ENCODE measurements around the gene RAI1.

The RAI1 gene

DNA sequence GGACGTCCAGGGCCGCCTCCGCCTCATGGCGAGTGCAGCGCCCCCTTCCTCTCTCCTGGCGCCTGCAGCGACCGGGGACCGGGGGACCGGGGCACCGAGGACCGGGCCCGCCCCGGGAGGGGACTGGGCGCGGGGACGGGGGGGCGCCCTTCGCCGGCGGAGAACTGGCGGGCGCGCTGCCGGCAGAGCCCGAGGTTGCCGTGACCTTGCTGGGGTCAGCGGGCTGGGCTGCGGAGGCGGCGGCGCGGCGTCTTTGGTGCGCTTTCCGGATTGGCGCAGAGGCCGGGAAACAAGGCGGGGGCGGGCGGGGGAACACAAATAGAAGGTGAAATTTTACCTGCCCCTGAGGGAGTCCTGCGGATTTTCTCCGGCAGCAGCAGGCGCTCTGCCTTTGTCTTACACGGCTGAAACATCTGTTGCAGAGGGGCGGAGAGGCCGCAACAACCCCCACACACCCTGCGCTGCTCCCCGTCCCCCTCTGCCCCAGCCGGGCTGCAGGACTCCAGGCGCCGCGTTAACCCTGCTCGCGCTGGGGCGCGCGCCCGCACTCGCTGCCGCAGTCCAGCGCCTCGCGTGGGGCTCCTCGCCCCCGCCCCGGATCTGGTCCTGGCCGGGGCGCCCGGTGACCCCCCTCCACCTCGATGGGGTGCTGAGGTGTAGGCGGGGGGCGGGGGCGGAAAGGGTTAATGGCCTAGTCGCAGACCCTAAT, 102.0 kb downstream of the RAI1 start:
- Mint-ChIP-seq H3K9me3 (no peaks in the 10 kb centered on the region), H3K4me3 (peak overlapping the region; percentile 45), H3K36me3 (ENCODE audit: low read depth) (no peaks in the 10 kb centered on the region), H3K4me1 (peaks cover 22% of the 10 kb centered on the region), H3K27me3 (peaks cover 10% of the 10 kb centered on the region), H3K27ac (no peak overlapping the region)
- peak; percentile 48 for ATAC-seq
- peak; percentile 53 for DNase-seq

DNA sequence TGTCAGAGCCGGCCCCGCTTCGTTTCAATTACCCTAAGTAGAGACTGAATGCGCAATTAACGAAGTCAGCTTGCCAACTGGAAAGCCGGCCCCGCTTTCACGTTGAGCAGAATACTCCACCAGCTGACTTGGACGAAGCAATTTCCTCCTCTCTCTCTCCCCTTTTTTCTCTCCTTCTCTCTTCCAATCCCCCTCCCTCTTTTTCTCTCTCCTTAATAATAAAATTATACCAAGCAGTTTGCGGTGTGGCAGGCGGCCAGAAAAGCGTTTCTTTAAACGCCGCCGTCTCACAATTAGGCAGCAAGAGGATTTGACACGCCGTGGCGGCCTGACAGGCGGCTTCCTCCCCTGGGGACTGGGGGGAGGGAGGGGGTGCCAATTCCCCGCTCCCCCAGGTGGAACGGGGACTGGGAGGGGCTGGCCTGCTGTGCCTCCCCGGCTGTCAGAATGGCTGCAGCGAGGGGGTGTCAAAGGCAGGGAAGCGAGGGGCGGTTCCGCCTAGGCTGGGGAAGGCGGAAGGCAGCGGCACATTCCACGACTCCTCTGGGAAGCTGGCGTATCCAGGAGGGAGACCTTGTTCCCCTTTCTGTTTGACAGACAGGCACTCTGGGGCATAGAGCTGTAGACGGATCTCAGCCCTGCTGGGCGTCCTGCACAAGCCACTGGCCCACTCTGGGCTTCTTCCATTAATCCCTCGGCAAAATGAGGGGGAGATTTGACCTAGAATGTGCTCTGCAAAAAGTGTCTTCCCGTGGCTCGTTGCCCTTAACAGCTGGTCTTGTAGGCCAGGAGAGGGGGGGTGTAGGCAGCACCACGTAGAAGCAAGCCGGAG, 102.8 kb downstream of the RAI1 start:
- Mint-ChIP-seq H3K27ac (no peak overlapping the region), H3K9me3 (no peaks in the 10 kb centered on the region), H3K4me1 (peaks cover 22% of the 10 kb centered on the region), H3K36me3 (ENCODE audit: low read depth) (no peaks in the 10 kb centered on the region), H3K4me3 (peak overlapping the region; percentile 70), H3K27me3 (peaks cover 10% of the 10 kb centered on the region)
- no peak for ATAC-seq
- DNase-seq, result peak; percentile 24

DNA sequence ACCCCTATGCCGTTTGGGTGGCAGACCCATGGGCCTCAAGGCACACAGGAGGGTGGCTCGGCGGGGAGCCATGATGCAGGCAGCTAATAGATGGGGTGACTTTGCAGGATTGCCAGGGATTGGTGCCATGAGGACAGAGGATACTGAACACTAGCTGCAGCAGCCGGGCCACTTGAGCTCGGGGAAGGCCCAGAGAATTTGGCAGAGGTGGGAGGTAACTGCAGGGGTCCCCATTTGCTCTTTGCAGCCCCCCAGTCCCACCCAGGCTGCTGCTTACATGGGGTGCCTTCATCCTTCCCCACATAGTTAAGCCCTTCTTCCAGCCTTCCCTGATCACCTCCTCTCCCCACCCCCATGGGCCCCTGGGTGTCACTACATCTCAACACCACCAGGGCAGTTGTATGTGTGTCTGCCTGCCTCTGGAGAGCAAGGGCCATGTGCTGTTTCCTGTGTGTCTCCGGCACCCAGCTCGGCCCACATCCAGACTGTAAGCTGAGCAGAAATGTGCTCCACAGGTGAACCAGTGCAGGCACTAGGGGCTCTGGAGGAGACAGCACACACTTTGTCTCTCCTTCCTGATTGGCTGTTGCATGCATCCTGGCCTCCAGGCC, 103.5 kb downstream of the RAI1 start:
- H3K27ac Mint-ChIP-seq, result no peak overlapping the region
- no peak overlapping the region for H3K4me3 Mint-ChIP-seq
- no peak for ATAC-seq

DNA sequence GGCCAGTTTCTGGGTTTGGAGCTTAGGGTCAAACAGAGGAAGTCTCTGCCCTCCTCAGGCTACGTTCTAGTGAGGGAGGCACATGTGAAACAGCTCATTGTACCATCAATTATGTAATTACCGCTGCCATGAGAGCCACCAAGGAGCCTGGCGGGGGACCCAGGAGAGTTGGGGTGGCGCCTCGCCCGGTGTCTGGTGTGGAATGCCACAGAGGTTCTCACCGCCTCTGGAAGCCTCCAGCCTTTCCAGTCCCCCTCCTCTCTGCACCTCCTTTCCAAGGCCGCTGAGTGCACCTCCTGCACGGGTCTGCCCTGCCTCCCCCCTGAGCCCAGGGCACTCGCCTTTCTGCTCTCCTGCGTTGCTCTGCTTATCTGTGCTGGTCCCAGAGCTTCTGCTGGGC, 104.1 kb downstream of the RAI1 start:
- H3K9me3 Mint-ChIP-seq, result no peaks in the 10 kb centered on the region
- ATAC-seq, result no peak
- no peak overlapping the region for H3K4me3 Mint-ChIP-seq
- H3K4me1 Mint-ChIP-seq, result peaks cover 22% of the 10 kb centered on the region
- no peaks in the 10 kb centered on the region for H3K36me3 Mint-ChIP-seq (ENCODE audit: low read depth)
- H3K27me3 Mint-ChIP-seq, result peaks cover 10% of the 10 kb centered on the region
- no peak overlapping the region for H3K27ac Mint-ChIP-seq
- no peak for DNase-seq

More for the DNA sequence above, 103.5 kb downstream of the RAI1 start:
- DNase-seq, result peak; percentile 28
- Mint-ChIP-seq H3K4me1 (peaks cover 22% of the 10 kb centered on the region), H3K9me3 (no peaks in the 10 kb centered on the region), H3K27me3 (peaks cover 10% of the 10 kb centered on the region), H3K36me3 (ENCODE audit: low read depth) (no peaks in the 10 kb centered on the region)

DNA sequence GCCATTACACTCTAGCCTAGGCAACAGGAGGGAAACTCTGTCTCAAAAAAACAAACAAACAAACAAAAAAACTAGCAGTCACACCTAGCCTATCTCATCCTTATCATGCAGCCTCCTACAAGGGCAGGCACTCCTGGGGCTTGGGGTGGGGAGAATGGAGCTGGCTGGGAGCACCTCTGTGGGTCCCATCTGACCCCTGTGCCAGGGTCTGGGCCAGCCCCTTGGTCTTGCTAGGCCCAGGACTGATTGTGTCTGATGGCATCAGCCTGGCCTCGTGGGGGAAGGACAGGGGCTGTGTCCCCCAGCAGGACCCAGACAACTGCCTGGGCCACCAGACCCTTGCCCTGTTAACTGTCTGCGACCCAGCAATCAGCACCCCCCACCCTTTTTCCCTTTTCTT, 105.7 kb downstream of the RAI1 start:
- no peak overlapping the region for H3K4me3 Mint-ChIP-seq
- H3K9me3 Mint-ChIP-seq, result no peaks in the 10 kb centered on the region
- no peak overlapping the region for H3K27ac Mint-ChIP-seq
- H3K4me1 Mint-ChIP-seq, result peaks cover 20% of the 10 kb centered on the region
- DNase-seq, result no peak
- H3K27me3 Mint-ChIP-seq, result peaks cover 2% of the 10 kb centered on the region
- no peaks in the 10 kb centered on the region for H3K36me3 Mint-ChIP-seq (ENCODE audit: low read depth)
- no peak for ATAC-seq

DNA sequence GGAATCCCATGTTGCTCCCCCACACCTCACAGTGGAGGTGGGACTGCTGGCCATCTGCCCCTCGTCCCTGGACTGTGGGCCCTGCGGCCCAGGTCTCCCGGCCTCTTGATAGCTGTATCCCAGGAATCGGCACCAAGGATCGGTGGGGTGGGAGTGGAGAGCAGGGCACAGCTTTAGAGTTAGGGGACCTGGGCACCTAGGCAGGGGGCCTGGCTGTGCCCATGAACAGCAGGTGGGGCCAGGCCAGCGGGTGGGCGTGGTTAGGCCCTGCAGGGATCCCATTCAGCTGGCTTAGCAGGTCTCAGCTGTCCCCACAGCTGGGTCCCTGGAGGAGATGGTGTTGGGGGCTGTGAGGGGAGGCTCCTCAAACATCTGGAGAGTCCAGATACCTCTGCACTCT, 106.3 kb downstream of the RAI1 start:
- no peak overlapping the region for H3K27ac Mint-ChIP-seq
- no peaks in the 10 kb centered on the region for H3K36me3 Mint-ChIP-seq (ENCODE audit: low read depth)

DNA sequence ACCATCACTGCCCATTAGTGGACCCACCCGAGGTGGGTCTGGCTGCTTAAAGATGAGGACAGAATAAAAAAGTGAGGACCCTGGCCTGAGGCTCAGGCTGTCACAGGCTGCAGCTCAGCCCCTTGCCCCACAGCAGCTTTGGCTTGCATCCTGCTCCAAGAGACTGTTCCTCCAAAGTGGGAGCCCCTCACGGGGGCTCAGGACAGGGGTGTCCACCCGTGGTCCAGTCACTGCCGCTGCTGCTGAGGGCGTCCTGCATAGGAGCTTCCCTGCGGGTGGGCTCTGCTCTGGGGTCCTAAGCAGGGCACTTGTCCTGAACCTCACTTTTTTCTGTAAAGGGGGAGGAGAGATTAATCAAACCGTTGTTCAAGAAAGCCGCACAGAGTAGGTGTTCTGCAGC, 107.7 kb downstream of the RAI1 start:
- H3K27ac Mint-ChIP-seq, result no peak overlapping the region
- no peak for DNase-seq
- no peak for ATAC-seq
- H3K27me3 Mint-ChIP-seq, result peaks cover 2% of the 10 kb centered on the region
- no peaks in the 10 kb centered on the region for H3K9me3 Mint-ChIP-seq
- peaks cover 2% of the 10 kb centered on the region for H3K36me3 Mint-ChIP-seq (ENCODE audit: low read depth)
- H3K4me1 Mint-ChIP-seq, result peaks cover 35% of the 10 kb centered on the region
- H3K4me3 Mint-ChIP-seq, result no peak overlapping the region

More for the DNA sequence above, 106.3 kb downstream of the RAI1 start:
- Mint-ChIP-seq H3K9me3 (no peaks in the 10 kb centered on the region), H3K4me1 (peaks cover 26% of the 10 kb centered on the region), H3K4me3 (no peak overlapping the region), H3K27me3 (peaks cover 2% of the 10 kb centered on the region)
- no peak for DNase-seq
- ATAC-seq, result no peak

DNA sequence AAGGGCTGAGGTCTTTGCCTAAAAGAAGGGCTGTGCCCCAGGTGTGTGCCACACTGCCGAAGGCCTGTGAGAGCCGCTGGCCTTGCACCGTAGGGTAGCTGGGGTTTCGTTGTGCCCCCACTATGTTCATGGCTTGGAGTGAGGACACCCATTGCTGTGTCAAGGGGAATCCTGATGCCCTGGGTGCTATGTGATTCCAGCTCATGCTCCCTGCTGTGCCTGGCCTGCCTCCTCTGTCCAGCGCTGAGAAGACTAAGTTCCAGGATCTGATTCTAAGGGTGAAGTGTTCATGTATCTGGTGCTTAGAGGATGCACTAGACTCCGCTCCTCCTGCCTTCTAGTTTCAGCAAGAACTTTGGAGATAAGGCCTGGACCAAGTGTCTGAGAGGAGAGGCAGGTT, 108.2 kb downstream of the RAI1 start:
- Mint-ChIP-seq H3K4me3 (no peak overlapping the region), H3K4me1 (peaks cover 33% of the 10 kb centered on the region), H3K27me3 (peaks cover under 1% of the 10 kb centered on the region), H3K9me3 (no peaks in the 10 kb centered on the region), H3K27ac (no peak overlapping the region), H3K36me3 (ENCODE audit: low read depth) (peaks cover 4% of the 10 kb centered on the region)
- DNase-seq (no peak), ATAC-seq (no peak)

DNA sequence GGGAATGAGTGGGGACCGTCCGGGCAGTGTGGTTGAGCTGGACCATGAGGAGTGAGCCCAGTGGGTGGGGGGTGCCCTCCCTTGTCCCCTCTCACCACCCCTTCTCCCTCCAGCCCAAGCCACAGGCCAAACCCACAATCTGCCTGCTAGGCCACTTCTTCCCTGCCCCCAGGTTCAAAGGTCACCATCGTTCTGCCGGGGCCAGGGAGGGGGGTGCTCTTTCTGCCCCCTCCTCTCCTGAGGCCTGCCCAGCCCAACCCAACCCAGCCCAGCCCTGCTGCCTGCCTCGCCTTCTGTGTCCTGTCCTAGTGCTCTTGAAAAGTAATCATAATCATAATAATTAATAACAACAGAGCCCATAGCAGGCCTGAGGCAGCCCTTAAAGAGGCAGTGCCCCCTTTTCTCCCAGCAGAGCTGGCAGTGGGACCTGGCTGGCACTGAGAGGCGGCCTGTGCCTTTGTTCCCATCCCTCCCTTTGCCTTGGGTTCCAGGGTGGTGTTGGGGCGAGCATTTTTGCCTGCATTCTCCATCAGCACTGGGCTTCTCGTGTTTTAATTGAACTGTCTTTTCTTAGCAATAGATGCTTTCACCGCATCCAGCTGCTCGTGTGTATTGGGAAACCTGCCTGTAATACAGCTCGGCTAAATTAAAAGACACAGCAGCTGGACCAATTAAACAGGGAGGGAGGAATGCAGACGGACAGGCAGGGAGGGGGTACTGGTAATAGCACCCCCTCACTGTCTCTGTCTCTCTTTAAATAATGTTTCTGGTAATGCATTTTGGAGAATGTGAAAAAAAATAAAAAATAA, 108.8 kb downstream of the RAI1 start:
- Mint-ChIP-seq H3K4me3 (no peak overlapping the region), H3K9me3 (no peaks in the 10 kb centered on the region), H3K27me3 (no peaks in the 10 kb centered on the region), H3K4me1 (peaks cover 27% of the 10 kb centered on the region), H3K36me3 (ENCODE audit: low read depth) (peaks cover 5% of the 10 kb centered on the region), H3K27ac (no peak overlapping the region)
- ATAC-seq (no peak), DNase-seq (no peak)

DNA sequence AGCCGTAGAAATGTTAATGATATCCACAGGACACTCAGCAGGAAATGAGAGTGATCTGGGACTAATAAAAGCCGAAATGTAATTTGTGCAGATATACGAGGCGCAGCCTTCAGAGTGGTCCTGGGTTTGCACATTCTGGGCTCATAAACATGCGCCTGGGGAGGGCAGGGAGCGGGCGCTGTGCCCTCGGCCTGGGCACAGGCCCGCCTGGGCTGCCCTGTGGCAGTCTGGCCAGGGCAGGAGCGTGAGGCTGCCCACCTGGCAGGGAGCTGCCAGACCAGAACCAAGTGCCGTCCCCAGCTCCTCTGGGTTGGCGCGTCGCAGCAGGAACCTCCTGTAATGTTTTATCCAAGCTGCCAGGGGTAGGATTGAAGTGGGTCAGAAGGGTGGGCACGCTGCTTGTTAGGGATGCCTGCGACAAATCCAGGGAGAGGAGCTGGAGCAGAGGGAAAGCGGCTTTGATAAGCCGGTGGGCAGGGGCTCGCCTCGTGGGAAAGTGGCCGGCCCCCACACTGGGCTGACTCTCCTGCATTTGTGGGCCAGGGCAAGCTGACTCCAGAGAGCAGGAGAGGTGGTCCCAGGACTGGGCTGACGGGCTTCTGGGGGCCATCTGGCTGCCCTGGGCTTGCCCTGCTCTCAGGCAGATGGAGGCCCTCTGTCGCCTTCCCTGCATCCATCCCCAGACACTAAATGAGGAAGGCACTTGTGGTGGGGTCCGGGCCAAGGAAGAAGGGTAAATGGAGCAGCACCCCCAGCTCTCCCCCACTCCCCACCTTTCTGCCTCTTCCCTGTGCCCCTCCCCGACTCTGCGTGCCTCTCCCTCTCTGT, 109.6 kb downstream of the RAI1 start:
- Mint-ChIP-seq H3K27ac (no peak overlapping the region), H3K27me3 (no peaks in the 10 kb centered on the region), H3K9me3 (no peaks in the 10 kb centered on the region), H3K4me3 (no peak overlapping the region), H3K36me3 (ENCODE audit: low read depth) (peaks cover 5% of the 10 kb centered on the region), H3K4me1 (peaks cover 23% of the 10 kb centered on the region)
- ATAC-seq, result no peak
- DNase-seq, result no peak

DNA sequence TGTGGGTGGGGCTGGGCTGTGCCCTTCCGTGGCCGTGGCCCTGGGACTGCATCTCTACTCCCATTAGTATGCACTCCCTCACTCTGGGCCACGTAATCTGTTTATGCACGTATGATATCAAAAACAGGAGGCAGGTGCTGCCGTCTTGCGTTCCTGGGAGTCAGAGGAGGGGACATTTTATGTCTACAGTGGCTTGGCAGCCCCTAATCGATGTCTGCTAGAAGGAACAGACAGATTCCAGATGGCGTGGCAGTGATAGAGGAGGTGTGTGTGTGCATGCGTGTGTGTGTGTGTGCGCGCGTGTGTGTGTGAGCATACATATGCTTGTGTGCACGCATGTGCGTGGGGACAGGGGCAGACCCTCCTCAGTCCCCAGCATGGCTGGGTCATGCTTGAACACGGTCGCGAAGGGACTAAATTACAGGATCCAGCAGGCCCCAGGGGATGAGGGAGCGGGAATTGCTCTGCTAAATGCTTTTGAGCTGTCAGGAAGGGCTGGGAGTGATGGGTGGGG, 110.8 kb downstream of the RAI1 start:
- DNase-seq (no peak), ATAC-seq (no peak)
- Mint-ChIP-seq H3K4me1 (peaks cover 23% of the 10 kb centered on the region), H3K9me3 (no peaks in the 10 kb centered on the region), H3K4me3 (no peak overlapping the region), H3K27me3 (no peaks in the 10 kb centered on the region), H3K36me3 (ENCODE audit: low read depth) (peaks cover 5% of the 10 kb centered on the region), H3K27ac (no peak overlapping the region)

DNA sequence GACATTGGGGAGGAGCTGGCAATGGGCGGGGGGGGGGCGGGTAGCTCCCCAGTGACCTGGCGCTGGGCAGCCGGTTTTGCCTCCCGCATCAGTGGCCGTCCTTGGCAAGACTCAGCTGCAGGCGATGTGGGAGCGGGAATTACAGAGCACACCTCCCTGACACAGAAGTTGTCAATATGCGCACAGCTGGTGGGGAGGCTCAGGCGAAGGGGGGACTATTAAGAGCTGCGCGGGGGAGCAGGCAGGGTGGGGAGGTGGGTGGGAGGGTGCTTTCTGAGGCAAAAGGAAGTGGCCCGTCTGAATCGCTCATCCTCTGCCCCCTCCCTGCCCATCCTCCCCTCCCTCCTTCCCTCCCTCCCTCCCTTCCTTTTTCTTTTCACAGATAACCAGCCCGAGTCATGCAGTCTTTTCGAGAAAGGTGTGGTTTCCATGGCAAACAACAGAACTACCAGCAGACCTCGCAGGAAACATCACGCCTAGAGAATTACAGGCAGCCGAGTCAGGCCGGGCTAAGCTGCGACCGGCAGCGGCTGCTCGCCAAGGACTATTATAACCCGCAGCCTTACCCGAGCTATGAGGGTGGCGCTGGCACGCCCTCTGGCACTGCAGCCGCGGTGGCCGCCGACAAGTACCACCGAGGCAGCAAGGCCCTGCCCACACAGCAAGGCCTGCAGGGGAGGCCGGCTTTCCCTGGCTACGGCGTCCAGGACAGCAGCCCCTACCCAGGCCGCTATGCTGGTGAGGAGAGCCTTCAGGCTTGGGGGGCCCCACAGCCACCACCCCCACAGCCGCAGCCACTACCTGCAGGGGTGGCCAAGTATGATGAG, 111.5 kb downstream of the RAI1 start:
- Mint-ChIP-seq H3K36me3 (ENCODE audit: low read depth) (peaks cover 8% of the 10 kb centered on the region), H3K27me3 (no peaks in the 10 kb centered on the region), H3K9me3 (no peaks in the 10 kb centered on the region), H3K4me3 (peak overlapping the region; percentile 42), H3K4me1 (peaks cover 23% of the 10 kb centered on the region), H3K27ac (no peak overlapping the region)
- ATAC-seq, result peak; percentile 70
- DNase-seq, result peak; percentile 53

Measured in activated naive CD8-positive, alpha-beta T cell treated with anti-CD3 and anti-CD28 coated beads, Interleukin-2, amount 50 U/mL, for 24 hours (primary cell).